ENCODE data around the gene TSPAN18.
A peak's percentile ranks its signal among the peaks of the same experiment; 100 is the strongest.

TSPAN18 gene

GRCh38 chr11:44774731-44775130, 48.0 kb downstream of the TSPAN18 start:
- no peak for DNase-seq (ENCODE audit: low read depth)
- no peak overlapping the region for H3K4me3 ChIP-seq (ENCODE audit: low read depth, low read length)
- TF ChIP-seq CTCF (IDR thresholded peaks at IDR 0.05; ENCODE audit: control insufficient read depth, extremely low read depth, insufficient read depth), result no peak

DNA sequence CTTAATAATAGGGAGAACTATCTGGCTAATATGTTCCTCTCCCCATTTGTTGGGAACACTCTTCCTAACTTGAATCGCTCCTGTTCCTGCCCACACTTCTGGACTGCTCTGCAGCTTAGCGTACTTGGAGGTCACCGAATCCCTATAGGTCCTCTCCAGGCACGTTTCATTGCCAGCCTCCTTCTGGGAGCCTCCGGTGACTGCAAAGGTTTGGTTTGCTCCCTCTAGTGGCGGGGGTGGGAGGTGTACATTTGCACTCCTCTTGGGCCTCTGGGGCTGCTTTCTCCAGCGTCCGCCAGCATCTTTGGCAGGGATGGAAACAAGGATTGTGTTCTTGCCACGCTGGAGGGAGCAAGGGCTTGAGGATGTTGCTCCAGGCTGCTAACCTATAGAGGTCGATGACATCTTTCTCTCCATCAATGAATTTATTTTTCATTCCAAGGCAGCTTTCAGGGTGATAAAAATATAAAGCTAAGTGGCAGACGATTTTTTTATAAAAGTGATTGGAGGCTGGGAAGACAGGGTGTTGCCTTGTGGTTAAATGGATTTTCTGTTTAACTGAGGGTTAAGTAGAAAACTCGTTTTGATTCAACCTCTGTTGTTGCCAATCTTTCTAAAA, 48.7 kb downstream of the TSPAN18 start:
- H3K4me3 ChIP-seq (ENCODE audit: low read depth, low read length), result no peak overlapping the region
- peak; percentile 15 for DNase-seq (ENCODE audit: low read depth)
- TF ChIP-seq CTCF (IDR thresholded peaks at IDR 0.05; ENCODE audit: control insufficient read depth, extremely low read depth, insufficient read depth), result peak; percentile 65

- TF ChIP-seq CTCF (IDR thresholded peaks at IDR 0.05; ENCODE audit: control insufficient read depth, extremely low read depth, insufficient read depth), result no peak
- no peak for DNase-seq (ENCODE audit: low read depth)
- H3K4me3 ChIP-seq (ENCODE audit: low read depth, low read length), result no peak overlapping the region
These were observed 49.3 kb downstream of the TSPAN18 start for GRCh38 chr11:44775985-44776446.

- DNase-seq (ENCODE audit: low read depth), result no peak
- H3K4me3 ChIP-seq (ENCODE audit: low read depth, low read length), result no peak overlapping the region
- TF ChIP-seq CTCF (IDR thresholded peaks at IDR 0.05; ENCODE audit: control insufficient read depth, extremely low read depth, insufficient read depth), result no peak
These were observed 49.9 kb downstream of the TSPAN18 start for GRCh38 chr11:44776551-44777208.

GRCh38 chr11:44777209-44778194, 50.7 kb downstream of the TSPAN18 start:
- DNase-seq (ENCODE audit: low read depth), result no peak
- no peak overlapping the region for H3K4me3 ChIP-seq (ENCODE audit: low read depth, low read length)
- no peak for TF ChIP-seq CTCF (IDR thresholded peaks at IDR 0.05; ENCODE audit: control insufficient read depth, extremely low read depth, insufficient read depth)

DNA sequence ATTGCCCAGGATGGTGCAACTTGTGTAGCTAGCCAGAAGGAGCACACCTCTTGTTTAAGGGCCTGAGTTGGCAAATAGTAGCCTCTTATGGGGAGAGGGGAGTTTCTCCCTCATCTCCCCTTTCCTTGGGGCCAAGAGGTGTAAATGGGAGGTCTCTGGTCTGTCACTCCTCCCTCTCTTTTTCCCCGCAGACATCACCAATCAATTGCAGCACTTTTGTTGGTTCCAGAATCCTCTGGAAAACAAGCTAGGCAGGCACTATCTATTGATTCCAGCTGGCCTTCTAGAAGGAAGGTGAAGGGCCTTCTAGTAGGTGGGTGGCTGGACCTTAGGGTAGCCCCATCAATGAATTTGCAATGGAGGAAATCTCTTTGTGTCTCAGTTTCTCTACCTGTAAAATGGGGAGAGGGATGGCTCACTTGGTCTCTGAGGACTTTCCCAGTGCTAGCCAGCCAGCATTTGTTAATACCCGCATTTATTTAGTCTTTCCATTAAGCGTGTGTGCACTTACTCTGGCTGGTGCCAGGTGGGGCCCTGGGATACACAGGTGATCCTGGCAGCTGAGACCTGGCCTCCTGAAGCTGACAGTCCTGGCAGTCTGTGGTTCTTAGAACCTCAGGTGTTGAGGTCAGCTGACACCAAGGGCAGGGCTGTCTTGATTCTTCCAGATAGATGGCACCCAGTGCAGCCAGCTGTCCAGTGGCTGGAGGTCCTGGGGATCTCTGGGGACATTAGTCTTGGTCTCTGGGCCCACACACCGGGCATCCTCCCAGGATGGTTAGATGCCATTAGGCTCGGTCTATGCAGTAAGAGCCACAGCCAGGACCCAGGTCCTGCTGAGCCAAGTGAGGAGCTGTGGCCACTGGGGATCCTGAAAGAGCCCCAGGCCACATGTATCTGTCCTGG, 51.7 kb downstream of the TSPAN18 start:
- no peak for DNase-seq (ENCODE audit: low read depth)
- H3K4me3 ChIP-seq (ENCODE audit: low read depth, low read length), result no peak overlapping the region
- no peak for TF ChIP-seq CTCF (IDR thresholded peaks at IDR 0.05; ENCODE audit: control insufficient read depth, extremely low read depth, insufficient read depth)
